Hematopoietic multipotent progenitor cell treated with erythropoietin and hydrocortisone succinate and interleukin-3 and kit ligand, for 6 days (in vitro differentiated cells): ENCODE measurements around the gene GPRIN3.

Experiments used
- DNase-seq: peaks from one replicate; pipeline ENCODE4 v3.0.0-alpha.2; 2015

GPRIN3 gene

DNA sequence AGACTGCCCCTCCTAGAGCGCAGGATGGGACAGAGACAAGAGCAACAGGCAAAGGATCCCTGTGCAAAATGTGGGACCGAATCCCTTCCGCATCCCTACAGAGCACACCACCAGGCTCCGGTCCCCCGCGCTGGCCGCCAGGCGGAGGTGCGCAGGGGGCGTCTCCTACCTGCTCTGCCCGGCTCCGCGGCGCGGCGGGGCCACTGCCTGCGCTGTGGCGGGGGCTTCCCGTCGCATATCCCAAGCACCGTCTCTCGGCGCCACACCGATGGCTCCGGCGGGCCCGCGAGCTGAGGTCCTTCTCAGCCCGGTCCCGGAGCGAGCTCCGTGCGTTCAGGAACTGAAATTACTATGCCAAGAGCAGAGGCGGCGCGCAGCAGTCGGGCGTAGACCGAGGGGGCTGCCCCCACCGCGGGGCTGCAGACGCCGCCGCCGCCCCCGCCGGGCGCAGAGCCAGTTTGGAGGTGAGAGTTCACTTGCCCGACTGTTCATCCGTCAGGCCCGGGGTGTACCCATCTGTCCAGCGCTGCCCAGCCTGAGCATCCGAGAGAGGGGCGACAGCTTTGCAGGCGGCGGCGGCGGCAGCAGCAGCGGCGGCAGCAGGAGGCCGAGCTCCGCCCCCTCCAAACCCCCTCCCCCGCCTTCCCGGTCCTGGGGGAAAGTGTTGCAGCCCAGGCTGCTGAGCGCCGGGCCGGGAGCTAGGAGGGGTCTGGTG lies at the start of gene GPRIN3:
TSS of gene GPRIN3 (minus strand) at position 355 of the 715 bp plus-strand sequence. CDS start 57,690 bp downstream, outside the sequence.
- peak; percentile 39 for DNase-seq

DNA sequence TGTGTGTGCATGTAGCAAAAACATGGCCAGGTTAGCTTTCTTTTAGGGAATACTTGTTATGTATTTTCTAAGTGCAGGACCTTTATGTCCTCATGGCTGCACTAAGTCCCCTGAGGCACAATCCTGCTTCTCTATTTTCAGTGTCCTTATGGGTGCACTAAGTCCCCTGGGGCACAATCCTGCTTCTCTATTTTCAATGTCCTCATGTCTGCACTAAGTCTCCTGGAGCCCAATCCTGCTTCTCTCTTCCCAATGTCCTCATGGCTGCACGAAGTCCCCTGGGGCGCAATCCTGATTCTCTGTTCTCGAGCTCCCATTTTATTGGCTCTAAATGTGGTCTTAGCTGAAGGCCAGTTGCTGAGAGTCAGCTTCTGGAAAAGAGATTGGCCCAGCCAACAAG lies 49.7 kb upstream of the GPRIN3 start:
- no peak for DNase-seq

DNA sequence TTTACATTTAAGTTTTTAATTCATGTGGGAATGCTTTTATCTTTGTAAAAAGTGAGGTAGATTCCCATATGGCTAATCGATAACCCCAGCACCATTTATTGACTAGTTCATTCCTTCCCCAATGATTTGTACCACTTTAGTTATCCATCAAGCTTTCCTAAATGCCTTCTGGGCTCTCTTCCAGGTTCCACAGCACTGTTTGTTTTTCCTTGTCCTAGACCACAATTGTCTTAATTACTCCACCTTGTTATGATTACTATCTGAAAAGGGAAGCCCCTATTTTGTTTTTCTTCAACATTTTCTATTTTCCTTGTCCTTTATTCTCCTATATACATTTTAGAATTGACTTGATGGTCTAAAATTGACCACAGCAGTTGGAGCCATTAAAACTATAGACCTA lies 48.5 kb upstream of the GPRIN3 start:
- DNase-seq, result no peak

DNA sequence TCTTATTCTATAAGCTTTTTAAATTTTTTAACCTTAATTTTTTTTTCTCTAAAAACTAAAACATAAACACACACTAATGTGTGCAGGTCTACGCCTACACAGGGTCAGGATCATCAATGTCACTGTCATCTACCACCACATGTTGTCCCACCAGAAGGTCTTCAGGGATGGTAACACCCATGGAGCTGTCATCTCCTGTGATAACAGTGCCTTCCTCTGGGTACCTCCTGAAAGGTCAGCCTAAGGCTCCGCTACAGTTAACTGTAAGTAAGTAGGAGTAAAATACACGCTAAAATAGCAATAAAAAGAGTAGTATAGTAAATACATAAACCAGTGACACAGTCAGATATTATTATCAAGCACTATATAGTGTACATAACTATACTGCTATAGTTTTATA lies 45.9 kb upstream of the GPRIN3 start:
- DNase-seq, result no peak

DNA sequence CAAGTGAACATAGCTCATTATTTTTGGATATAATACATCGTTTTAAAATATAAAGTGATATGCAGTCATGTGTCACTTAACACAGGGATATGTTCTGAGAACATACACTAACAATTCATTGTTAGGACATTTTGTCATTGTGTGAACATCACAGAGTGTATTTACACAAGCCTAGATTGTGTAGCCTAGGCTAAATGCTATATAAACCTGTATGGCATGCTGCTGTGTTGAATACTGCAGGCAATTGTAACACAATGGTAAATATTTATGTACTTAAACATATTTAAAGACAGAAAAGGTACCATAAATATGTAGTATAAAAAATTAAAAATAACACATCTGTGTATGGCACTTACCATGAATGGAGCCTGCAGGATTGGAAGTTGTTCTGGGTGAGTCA lies 44.9 kb upstream of the GPRIN3 start:
- no peak for DNase-seq

DNA sequence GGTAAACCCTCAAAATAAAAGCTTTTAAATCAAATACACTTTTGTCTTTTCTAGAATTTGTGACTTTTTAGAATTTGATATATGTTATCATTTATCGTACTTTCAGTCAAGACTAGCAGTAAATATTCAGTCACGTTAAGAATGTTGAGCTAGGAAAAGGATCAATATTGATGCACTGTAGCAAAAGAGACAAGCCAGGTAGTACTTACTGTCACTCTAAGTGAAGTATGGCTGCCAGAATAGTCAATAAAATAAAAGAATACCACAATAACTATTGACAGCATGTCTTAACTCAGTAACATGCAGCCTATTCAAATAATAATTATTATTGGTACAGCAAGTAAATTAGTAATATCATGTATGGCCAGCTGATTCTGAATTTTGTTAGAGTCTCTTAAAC lies 43.6 kb upstream of the GPRIN3 start:
- DNase-seq, result no peak

DNA sequence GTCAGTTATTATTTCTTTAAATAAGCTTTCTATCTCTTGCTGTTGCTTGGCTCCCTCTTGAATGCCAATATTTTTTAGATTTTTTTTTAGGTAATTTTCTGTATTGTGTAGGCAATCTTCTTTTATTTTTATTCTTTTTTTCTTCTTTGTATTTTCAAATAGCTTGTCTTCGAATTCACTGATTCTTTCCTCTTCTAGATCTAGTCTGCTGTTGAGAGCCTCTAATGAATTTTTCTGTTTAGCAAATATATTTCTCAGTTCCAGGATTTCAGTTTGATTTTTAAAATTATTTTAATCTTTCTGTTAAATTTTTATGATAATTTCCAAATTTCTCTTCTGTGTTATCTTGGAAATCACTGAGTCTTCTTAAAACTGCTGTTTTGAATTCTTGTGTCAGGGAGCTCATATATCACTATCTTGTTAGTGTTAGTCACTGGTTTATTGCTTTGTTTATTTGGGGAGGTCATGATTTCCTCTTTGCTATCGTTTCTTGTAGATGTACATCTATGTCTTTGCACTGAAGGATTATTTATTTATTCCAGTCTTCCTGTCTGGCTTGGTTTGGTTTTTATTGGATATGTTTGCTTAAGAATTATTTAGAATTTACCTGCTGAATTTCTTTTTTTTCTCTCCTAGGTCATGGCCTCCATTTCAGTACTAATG lies 39.9 kb upstream of the GPRIN3 start:
- DNase-seq, result no peak

DNA sequence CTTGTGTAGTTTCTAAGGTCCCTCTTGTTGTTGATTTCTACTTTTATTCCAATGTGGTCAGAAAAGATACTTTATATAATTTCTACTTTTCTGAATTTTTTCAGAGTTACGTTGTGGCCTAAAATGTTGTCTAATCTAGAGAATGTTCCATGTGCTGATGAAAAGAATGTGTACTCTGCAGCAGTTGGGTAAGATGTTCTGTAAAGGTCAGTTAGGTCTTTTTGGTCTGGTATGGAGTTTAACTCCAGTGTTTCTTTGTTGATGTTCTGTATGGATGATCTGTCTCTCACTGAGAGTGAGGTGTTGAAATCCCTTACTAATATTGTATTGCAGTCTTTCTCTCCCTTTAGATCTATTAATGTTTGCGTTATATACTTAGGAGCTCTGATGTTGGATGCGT lies 37.0 kb upstream of the GPRIN3 start:
- DNase-seq, result no peak

DNA sequence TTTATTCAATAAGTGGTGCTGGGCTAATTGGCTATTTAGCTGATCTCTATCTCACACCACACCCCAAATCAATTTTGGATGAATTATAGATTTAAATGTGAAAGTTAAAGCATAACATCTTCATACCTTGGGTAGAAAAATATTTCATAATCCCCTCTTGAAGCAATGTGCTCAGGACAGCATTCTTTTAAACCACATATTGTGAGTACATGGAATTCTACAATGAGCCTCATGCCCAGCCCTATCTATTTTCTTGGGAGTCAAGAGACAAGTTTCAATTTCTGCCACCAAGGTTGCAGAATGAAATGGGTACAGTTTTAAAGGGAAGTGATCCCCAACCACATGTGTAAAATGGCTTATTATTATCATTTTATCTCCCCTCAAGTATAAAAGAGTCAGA lies 30.6 kb upstream of the GPRIN3 start:
- DNase-seq, result no peak

DNA sequence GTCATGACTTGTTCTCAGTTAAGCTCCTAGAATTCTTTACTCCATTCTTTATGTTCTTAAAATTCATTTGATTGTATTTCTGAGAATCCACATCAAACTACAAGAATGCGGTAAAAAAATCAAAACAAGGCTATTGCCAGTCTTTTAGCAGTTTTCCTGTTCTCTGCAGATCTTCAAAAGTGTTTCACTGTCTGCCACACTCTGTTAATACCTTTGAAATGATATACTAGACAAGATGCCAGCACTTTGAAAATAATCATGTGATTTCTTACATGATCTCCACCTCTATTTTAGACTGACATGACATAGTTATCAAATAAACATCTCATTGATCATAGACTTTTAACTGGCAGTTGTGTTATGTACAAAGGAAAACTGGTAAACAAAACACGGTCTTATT lies 30.1 kb upstream of the GPRIN3 start:
- no peak for DNase-seq

DNA sequence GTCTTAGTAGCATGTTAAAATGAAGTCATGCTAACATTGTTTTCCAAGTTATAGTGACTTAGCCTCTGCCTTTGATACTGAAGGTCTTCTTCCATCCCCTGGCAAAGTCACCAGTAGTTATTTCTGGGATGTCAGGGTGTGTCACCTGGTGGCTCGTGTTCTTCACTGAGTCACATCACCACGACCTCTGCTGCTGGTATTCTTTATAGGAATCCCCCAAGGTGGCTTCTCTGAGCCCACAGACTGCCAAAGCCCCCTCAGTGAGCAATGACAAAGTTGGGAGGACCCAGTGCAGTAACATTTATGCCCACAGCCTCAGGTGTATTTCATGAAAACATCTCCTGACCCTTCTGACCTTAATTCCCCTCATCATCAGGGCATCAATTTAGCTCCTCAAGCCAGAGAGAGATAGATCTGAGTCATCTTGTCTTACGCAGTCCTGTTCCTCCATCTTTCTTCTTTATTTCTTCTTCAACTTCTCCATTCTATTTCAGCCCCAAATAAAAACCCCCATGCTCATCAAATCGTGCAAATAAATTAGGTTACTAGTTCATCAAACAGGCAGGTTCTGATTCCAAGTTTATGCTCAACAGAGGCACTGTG lies 29.3 kb upstream of the GPRIN3 start:
- DNase-seq, result no peak

DNA sequence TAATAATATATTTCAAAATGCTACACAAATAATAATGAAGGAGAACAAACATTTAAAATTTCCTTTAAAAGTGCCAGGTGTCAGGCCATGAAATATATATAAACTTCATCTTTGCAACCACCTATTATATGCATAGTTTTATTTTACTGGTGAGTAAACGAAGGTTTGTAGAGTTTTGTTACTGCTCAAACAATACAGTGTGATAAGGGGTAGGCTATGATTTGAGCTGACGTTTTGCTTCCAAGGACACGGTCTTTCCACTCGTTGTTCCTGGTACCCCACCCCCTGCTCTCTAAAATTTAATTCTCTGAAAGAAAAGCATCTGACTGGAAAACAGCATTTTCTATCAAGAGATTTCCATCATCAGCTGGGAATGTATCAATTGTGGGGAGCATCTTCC lies 27.2 kb upstream of the GPRIN3 start:
- DNase-seq, result no peak

DNA sequence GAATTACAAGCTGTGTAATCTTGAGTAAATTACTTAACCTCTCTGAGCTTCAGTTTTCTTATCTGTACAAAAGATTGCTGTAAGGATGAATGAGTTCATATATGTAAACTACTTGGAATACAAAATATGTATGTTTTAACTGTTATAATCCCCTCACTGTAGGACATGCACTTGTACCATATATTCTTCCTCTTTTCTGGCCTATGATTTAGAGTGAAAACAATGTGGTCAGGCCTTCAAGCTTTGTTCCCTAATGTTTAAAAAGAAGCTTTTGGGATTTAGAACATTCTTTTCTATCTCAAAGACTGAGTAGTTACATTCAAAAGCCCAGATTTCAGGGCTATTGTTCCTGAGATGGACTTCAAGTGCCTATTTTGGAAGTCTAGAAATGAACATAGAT lies 26.7 kb upstream of the GPRIN3 start:
- DNase-seq, result no peak

DNA sequence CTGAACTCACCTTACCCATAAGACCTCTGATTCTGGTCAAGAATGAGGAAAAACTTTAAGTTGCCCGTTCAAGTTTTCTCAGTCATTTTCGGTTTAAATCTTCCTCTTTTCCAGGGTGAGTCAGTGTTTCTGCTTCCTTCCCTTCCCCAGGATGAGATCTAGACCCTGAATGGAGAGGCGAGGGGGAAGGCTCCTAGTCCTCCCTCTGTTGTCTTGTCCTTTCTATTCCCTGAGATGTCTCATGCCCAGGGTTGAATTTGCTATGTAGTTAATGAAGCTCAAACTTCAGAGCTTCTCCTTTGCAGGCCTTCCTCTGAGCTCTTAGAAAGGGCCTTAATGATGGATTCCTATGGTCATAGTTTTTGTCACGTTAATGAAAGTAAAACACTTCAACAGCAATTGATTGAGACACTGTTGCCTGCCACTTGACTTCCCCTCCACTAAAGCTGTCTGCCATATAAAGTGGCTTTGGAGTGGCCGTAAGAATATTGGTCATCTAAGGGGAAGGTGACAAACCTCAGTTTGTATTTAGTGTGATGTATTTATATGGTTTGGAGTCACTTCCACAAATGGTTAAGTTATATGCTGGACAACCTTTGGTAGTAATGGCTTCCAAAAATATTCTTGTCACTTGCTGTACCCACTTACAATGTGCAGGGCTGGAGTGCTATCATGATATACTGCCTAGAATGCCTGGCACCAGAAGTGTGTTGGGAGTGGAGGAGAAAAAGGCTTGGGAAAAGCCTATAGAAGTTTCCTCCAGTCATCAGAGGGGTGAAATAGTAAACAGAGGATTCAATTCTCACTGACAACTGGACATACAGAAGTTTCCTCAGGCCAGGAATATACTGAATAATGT lies 24.3 kb upstream of the GPRIN3 start:
- peak; percentile 4 for DNase-seq

DNA sequence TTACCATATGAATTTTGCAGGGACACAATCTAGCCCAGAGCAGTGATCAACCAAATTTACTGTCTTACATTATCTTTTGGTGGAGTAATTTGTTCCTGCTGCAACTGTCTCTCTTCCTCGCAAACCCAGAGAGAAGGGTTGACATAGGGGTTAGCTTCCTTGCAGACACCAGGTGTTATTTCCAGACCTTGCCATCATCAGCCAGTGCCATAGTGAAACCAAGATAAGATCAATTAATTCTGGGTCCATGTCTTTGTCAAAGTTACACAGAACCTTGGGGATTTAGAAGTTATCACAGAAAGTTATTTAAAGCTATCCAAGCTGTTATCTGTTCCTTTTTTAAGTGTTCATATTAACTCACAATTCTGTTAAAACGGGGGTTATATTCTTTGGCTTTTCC lies 23.6 kb upstream of the GPRIN3 start:
- no peak for DNase-seq

DNA sequence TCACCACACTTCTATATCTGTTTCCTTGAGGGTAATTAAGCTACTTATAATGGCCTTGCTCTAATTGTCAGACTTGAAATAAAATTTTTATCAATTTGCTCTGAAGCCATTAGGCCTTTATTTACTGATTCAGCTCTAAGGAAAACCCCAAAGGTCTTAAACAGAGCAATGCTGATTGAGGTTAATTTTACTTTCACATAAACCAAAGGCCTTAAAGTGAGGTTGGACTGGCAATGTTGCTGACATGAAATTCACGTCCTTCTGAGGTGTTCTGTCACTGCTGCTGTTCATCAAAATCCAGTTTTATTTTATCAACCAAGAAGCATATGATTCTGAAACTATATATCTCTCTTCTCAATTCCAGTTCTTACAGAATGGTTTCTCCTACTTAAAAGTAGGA lies 21.7 kb upstream of the GPRIN3 start:
- no peak for DNase-seq

DNA sequence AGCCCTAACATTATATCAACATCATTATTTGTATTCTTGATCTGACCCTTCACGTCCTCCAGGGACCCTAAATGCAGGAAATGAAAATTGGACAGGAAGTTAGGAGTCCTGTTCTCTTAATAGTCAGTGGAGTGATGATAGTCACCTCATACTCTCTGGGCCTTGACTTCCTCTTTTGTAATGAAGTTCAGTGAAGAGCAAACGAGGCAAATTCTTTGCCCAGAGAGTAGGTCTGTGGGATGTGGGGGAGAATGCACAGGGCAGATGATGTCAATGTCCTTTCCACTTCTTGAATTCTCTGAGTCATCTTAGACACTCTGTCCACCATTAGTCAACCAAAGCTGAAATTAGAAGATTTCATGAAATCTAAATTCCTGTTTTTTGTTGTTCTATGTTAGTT lies 17.1 kb upstream of the GPRIN3 start:
- peak; percentile 30 for DNase-seq

DNA sequence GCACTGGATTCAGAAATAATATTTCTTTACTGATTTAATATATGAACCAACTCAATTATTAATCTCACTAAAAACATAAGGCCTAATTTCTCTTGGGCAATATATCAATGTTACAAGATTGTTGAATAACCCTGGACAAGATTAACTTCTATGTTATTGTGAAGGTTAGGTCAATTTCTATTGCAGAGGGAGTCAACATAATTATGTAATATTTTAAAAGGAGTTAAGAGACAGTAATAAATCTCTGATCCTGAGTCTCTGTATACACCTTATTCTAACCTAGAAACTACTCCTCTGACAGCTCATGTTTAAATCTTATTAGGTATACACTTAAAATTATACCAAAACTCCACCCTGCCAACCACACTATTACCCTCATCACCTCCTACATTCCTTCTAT lies 15.1 kb upstream of the GPRIN3 start:
- no peak for DNase-seq

DNA sequence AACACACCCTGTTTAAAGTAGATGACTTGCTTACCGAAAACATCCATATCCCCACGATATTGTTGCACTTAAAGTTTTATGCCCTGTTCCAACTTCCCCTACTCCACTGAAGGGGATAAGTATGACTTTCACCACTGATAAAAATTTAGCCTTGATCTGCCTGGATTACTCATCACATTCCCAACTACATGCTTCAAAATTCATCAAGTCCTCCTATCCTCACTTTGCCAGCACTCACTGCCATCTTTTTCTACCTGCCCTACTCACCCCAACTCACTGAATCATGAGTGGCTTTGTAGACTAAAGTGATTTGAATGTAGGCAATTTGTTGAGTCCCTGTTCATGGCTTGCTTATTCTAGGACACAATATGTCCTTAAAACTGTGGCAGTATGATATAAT lies 12.2 kb upstream of the GPRIN3 start:
- no peak for DNase-seq

DNA sequence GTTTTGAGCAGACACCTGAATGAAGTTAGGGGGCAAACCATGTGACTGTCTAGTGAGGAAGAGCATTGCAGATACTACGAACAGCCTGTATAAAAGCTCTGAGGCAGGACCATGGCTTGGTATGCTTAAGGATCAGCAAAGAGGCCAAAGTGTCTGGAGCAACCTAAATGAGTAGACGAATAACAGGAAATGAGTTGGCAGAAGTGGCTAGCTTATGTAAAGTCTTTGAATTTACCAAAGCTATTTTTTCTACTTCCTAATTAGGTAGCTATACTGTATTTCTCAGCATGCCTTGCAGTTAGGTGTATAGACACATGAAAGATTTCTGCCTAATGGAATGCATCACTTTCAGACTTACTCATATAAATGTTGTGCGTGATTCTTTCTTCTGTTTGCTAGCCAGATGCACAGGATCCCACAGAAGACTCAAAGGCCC lies 9.3 kb upstream of the GPRIN3 start:
- DNase-seq, result peak; percentile 68

DNA sequence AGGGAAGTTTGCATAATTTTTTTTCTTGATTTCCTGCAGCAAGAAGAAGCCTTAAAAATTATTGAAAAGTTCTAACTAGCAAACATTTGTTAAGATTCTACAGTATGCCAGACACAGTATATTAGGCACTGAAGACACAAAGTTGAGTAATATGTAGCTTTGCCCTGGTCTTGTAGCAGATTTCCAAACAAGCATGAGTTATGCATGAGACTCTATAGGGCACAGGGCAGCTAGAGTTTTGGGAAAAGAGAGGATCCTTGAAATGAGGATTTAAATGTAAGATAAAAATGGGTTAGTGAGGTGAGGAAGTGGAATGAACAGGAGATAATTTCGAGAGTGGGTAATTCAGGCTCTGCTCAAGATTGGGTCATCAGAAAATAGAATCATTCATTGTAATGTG lies 8.6 kb upstream of the GPRIN3 start:
- DNase-seq, result no peak

DNA sequence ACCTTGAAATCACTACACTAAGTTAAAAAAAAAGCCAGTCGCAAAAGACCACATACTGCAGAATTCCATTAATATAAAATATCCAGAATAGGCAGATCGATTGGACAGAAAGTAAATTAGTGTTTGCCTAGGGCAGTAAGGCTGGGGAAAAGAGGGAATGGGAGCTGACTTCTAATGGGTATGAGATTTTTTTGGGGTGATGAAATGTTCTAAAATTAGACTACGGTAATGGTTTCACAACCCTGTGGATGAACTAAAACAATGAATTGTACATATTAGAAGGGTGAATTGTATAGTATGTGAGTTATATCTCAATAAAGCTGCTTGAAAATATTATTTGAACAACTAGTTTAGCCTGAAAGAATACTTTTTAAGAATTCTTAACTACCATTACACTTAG lies 6.7 kb upstream of the GPRIN3 start:
- DNase-seq, result no peak

DNA sequence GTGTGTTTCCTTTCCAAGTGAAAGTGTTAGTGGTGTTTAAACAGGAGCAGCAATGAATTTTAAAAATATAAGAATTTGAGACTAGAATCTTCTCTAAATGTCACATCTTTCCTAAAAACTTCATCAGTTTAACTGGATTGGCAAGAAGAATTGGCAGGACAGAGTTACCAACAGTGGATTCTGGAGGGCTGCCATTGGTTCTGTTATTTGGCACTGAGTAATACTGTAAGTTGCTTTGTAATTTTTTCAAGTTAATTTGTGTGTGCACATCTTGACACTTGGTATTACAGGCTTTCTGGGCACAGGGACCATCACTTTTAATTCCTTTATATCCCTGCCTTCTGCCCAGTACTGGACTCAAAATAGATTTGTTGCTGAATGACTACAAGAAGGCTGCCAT lies 4.5 kb upstream of the GPRIN3 start:
- DNase-seq, result no peak

DNA sequence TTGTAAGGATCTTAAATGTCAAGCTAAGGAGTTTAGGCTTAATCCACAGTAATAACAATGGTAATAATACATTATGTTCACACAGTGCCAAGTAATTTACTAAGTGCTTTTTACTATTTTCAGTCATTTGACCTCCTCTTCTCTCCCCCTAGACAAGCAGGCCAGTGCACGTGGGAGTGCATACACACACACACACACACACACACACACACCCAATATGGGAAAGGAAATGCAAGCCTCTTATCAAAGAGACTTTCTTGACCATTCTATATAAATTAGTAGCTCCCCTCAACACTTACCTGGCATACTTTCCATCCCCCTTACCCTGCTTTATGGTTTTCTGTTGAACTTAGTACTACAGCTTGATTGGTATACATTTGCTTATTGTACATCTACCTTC lies 3.8 kb upstream of the GPRIN3 start:
- DNase-seq, result no peak
